CD4-positive, alpha-beta T cell treated with Interleukin-6 for 4 hours (primary cell): ENCODE measurements around the gene RPL28.
"Not testable (repeated sequence)": the region's sequence is repeated elsewhere in the genome, so short reads cannot be mapped to it uniquely, and the experiment has no call there.

Source experiments
- DNase-seq: peaks from one replicate; pipeline ENCODE4 v3.0.0-alpha.2; 2020; ENCODE audit warnings: mixed read lengths

RPL28 gene

GRCh38 chr19:55398200-55398925, 12.6 kb downstream of the RPL28 start:
- no peak for DNase-seq

DNA sequence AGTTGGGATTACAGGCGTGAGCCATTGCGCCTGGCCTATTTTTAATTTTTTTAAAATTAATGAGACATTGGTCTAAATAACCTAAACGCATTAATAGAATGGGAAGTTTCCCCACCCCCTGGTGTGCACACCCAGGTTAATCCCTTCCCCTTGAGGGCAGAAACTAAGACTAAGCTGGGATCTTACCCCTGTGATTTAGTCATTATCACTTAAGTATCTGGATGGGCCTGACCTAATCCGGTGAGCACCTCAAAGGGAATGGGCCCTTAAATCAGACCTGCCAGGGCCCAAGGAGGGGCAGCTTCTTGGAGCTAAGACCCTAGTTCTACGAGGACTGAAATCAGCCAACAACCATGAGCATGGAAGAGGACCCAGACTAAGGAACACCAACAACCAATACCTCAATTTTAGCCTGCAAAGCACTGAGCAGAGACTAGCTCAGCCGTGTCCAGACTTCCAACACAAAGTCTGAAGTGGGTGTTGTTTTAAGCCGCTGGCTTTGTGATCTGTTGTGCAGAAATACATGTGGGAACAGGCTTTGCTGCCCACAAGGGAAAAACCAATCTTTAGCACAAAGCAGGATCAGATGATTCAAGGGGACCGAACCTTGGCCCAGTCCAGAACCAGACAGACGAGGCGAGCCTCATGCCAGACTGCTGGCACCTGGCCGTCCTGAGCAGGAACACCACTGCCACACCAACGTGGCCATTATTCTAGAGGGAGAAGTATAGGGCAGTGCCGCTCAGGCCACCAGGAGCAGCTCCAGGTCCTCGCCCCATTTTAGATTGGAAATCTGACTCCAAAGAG, 14.8 kb downstream of the RPL28 start:
- no peak for DNase-seq

- not testable (repeated sequence) for DNase-seq
Measured at GRCh38 chr19:55401390-55401789, 15.7 kb downstream of the RPL28 start.

- no peak for DNase-seq
Measured at GRCh38 chr19:55402509-55402908, 16.8 kb downstream of the RPL28 start.

DNA sequence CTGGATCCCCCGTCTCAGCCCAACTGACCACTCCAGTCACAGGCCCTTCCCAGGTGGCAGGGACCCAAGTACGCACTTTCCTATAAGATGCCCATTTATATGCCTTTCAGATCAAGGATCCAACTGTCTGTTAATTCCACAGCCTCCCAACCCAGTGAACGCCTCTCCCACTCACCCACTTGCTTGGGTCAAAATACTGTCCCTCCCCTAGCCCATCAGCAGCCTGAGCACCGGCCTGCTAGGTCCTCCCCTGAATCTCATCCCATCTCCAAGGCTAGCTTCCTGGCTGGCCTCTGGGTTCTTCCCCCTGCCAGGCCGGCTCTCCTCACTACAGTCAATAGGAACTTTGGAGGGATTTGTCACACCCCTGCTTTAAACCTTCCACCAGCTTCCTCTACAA, 19.9 kb downstream of the RPL28 start:
- no peak for DNase-seq

DNA sequence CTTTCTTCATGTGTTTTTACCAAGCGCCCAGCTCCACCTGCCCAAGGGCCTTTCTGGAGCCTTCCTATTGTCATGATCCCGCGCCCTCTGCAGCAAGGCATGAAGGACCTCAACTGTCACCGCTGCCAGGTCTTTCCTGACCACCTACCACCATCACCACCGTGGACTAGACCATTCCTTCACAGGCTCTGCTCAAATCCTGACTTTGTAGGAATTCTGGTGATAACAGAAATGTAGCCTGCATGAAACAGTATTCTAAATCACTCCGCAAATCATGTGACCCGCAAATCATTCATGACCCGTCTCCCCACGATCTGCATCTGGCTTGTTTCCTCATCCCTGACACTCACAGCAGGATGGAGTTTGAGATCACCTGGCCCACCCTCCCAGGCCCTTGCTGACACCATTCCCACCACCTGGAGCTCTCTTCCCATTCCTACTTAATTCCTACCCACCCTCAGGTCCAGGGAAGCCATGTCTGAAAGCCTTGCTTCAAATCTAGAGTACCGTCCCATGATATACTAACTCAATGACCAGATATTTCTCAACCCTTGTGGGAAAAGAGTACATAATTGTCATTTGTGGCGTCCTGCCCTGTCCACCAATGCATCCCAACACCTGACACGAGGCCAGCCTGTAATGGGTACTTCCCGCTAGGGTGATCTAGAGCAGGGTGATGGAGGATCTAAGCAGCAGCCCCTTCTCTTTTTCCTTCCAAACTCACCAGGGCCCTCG, 20.5 kb downstream of the RPL28 start:
- DNase-seq: no peak

DNA sequence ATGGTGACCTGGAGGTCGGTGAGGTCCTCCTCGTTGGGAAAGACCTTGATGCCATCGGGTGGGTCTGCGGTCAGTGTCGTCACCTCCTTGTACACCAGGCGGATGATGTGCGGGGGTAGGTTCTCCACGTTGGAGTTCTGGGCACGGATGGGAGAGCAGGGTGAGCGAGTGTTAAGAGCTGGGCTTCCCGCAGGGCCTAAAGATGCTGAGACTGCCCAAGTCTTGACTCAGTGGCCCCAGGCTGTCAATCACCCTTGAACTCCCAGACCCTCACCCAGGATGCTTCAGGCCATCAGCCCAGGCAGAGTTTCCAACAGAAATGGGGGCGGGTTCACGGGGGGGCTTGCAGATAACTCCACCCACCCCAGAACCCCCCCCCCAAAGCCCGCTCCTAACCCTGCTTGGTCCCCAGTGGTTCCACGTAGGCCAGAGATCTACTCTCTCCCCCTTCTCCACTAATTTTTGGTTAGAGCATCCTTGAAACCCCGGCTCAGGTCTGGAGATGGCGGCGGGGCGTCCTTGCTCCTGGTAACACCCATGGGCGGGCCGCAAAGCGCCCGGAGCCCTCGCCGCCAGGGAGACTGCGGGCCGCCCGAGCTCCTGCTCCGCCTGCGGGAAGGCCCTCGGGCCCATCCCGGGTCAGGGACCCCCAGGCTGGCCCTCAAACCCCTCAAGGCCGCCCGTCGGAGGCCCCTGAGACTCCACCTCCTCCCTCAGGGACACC, 21.3 kb downstream of the RPL28 start:
- peak; percentile 41 for DNase-seq

DNA sequence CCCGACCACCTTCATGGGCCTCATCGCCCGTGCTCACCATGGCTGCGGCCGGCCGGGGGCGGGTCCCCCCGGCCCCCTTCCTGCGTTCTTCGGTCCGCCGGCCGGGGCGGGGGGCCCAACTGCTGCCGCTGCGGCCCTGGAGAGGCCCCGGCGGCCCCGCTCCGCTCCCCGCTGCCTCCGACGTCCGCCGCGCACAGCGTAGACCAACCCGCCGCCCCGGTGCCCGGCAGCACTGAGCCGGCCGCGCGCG, 21.7 kb downstream of the RPL28 start, which contains the start of gene UBE2S:
TSS of gene UBE2S (minus strand) at position 239 of the 250 bp plus-strand sequence. CDS start at position 40, 199 bp downstream.
- not testable (repeated sequence) for DNase-seq

DNA sequence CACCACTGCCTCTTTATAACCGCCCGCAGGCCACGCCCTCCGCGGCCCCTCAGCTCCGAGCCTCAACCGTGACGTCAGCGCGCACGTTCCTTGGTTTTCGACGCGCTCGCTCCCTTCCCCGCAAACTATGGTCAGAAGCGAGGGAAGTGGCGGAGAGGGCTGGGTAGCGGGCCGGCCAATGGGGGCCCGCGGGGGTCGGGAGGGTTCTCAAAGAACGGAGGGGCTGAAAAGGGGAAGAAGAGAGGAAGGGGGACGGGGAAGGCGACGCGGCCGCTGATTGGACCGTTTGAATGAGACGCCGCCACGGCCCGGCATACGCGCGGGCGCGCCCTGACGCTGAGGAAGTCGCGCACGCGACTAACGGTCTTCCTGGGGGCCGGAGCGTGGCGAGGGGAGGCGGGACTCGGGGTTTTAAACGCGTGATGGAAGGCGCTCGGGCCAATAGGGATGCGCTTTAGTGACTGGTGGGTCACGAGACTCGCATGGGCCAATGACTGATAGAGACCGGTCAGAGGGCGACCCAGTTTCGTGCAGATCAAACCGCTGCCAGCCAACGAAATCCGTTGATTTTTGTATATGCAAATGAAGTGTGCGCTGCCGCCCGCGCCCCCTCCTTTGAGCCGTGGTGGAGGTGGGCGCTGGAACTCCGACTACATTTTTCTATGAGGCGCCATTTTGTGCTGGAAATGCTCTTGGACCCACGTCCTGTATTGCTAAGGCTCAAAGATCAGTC, 22.2 kb downstream of the RPL28 start:
- DNase-seq: peak; percentile 97

DNA sequence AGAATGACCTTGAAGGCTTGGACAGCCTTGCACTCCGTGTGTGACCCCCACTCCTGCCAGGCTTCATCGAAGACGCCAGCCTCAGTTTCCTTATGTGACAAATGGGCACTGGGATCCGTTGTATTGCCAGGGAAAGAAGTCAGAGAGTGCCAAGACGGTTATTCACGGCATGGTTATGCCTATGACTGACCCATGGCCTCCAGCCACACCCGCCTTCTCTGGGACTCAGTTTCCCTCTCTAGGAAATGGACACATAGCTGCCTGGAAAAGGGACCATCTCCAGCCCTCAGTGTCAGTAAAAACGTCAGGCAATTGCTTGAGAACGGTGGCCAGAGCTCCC, 22.8 kb downstream of the RPL28 start:
- DNase-seq: no peak

DNA sequence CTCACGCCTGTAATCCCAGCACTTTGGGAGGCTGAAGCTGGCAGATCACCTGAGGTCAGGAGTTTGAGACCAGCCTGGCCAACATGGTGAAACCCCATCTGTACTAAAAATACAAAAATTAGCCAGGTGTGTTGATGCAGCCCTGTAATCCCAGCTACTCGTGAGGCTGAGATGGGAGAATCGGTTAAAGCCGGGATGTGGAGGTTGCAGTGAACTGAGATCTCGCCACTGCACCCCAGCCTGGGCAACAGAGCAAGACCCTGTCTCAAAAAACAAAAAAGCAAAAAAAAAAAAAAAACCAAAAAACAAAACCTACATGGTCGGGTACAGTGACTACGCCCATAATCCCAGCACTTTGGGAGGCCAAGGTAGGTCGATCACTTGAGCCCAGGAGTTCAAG, 23.4 kb downstream of the RPL28 start:
- not testable (repeated sequence) for DNase-seq

DNA sequence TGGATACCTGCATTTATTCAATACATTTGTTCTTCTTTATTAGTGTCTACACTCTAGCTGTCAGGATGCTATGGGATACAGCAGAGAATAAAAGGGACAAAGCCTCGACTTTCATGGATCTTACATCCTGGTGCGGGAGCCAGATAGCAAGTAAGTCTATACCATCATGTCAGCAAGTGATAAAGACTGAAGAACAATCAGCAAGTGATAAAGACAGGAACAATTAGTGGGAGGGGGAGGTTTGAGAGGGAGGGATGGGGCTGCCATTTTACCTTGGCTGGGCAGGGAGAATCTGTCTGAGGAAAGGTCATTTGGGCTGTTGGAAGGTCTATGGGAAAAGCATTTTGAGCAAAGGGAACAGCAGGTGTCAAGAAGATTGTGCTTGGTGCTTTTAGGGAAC, 24.4 kb downstream of the RPL28 start:
- no peak for DNase-seq

- DNase-seq: peak; percentile 68
Measured at GRCh38 chr19:55418185-55418584, 32.5 kb downstream of the RPL28 start.

- DNase-seq: no peak
Measured at GRCh38 chr19:55419103-55419502, 33.4 kb downstream of the RPL28 start.

DNA sequence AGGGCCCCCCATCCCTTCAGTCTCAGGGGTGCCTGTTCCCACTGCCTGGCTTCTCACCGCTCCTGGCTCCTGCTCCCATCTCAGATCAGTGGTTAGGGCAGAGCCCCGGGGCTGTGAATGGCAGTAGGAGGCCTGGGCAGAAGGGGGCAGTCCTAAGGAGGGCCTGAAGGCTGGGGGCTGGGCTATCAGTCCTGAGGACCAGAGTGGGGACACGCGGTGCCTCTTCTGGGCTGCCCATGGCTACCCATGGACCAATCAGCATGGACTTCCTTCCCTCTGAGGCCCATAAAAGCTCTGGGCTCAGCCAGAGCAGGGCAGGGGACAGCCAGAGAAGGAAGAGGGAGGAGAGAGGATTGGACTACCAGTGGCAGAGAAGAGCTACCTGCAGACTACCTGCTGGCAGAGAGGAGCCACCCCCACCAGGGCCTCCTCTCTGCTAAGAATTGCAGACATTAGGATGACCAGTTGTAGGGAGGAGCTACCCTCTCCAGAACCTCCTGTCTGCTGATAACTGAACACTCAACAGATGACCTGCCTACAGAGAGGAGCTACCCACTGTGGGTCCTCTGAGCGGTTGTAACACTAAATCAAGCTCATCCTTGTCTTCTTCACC, 34.0 kb downstream of the RPL28 start:
- DNase-seq: no peak

DNA sequence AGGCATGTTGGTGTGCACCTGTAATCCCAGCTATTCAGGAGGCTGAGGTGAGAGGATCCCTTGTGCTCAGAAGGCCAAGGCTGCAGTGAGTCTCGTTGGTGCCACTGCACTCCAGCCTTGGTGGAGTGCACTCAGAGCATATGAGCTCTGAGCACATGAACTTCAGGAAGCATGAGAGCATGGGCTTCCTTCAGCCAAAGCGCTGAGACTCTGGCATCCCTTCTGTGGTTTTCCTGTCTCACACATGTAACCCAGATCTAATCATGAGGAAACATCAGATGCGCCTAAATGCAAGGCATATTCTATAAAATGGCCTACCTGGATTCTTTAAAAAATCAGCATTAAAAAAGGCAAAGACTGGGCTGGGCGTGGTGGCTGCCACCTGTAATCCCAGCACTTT, 35.5 kb downstream of the RPL28 start:
- DNase-seq: peak; percentile 70

DNA sequence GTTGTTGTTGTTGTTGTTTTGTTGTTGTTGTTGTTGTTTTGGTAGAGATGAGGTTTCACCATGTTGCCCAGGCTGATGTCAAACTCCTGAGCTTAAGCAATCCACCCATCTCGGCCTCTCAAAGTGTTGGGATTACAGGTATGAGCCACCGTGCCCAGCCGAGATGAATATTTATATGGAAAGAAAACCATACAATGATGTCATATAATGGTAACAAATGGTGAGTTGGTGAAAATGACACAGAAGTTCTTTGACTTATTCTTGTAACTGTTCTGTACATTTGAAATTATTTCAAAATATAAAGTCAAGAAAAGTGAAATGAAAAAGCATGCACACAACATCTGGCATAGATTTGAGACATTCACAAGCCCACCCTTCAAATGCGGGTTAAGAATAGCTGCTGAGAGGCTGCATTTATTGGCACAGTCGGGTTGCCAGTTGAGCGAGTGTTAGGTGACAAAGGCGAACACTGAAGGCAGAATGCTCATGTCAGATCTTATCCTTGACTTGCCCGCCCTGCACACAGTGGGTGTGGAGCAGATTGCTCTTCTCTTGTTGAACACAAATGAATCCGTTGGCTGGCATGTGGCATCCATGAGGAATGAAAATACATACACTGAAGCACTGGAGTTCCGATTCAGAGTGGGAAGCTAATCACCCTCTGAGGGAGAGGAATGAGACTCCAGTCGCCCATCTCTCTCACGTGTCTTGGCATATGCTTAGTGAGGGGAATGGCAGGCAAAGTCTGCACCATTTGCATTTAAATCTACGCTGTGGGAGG, 37.7 kb downstream of the RPL28 start:
- no peak for DNase-seq

DNA sequence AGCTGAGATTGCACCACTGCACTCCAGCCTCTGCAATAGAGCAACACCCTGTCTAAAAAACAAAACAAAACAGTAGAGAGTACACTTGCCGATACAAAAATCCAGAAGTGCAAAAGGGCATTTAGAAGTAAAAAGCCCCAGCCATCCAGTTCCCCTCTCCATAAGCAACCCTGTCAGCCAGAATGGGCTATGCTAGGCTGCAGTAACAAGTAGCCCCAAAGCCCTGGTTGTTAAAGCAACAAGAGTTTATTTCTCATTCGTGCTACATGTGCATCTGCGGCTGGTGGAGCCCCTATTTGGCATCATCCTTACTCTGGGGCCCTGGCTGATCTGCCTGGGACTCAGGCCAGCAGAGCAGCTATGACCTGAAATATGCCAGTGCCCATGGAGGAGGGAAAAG, 38.8 kb downstream of the RPL28 start:
- DNase-seq: no peak

GRCh38 chr19:55426042-55426441, 40.3 kb downstream of the RPL28 start:
- no peak for DNase-seq

DNA sequence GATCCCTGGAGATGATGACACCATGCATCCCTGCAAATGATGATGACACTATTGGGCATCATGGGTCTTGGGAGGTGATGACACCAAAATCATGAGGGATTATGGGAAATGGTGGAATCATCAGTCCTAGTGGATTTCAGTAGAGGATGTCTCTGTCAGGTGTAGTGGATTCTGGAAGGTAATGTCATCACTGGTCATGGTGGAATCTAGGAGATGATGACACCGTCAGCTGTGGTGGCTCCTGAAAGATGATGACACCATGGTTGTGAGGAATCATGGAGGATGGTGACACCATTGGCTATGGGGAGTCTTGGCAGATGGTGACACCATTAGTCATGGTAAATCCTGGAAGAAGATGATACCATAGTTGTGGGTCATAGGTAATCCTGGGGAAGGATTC, 45.5 kb downstream of the RPL28 start:
- DNase-seq: no peak

- DNase-seq: no peak
Measured at GRCh38 chr19:55432241-55432959, 46.7 kb downstream of the RPL28 start.
